GM21447 (cell line): Measurements from ENCODE around the gene TNRC6B.
"Not testable (repeated sequence)": the region's sequence is repeated elsewhere in the genome, so short reads cannot be mapped to it uniquely, and the experiment has no call there.

ENCODE experiments used
- ATAC-seq: cut with Tn5 transposase; IDR thresholded peaks from one replicate; pipeline ENCODE4 v1.9.1; 2021; ENCODE audit not compliant: unreplicated experiment

The TNRC6B gene

DNA sequence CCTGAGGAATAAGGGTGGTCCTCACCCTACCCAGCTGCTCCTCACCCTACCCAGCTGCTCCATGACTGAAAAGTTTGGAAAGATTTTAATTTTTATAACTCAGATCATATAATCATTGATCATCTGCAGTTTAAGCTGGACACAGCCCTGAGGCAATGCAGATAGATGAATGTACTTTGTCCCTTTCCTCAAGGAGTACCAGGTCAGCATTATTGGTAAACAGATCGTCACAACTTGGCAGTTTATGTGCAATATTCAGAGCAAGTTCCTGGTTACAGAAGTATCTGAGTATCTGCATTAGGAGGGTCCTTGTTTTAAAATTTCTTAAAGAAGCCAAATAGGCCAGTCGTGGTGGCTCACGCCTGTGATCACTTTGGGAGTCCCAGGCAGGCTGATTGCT lies 3.6 kb downstream of the TNRC6B start:
- no peak for ATAC-seq

DNA sequence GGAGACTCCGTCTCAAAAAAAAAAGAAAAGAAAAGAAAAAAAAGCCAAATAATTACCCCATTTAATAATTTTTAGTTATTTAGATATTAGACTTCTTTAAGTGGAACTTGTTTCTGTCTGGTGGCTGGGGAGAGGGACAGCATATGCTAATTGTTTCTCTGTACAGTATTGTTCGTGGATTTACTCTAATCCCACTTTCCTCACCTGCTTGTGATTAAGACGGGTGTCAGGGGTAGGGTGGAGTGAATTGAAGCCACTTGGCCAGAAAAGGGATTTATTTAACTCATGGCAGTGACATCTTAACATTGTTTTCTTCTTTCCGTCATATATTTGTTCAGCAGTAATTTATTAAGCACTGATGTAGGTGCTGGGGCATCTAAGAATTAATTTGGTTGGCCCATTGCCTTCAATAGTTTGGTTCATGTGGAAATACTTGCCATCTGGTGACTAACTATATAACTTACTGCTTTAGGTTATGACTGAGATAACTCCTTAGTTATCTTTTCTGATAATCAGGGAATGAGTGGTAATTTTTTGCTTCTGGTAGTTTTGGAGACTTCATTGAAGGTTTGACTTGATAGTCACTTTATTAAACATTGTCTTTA lies 4.6 kb downstream of the TNRC6B start:
- no peak for ATAC-seq

DNA sequence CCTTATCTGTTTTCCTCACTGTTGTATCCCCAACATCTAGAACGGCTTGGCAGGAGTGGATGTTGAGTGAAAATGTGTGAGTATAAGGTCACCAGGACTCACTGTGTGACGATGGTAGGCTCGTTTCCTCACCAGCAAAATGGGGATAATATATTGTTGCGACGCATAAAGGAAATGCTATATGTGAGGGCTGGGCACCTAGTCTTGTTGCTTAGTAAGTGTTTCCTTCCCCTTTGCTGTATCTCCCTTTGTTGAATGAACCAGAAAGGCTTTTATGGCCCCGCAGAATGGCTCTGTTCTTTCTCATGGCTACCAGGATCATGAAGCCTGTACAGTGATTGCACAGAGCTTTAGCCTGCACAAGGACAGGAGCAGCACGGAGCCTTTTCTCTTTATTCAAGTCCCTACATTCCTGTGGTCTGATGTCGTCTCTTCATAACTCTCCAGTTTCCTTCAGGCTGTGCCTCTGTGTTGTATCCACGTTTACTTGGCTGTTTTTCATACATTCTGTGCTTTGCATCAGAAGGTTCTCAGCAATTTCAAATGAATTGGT lies 5.4 kb downstream of the TNRC6B start:
- no peak for ATAC-seq

DNA sequence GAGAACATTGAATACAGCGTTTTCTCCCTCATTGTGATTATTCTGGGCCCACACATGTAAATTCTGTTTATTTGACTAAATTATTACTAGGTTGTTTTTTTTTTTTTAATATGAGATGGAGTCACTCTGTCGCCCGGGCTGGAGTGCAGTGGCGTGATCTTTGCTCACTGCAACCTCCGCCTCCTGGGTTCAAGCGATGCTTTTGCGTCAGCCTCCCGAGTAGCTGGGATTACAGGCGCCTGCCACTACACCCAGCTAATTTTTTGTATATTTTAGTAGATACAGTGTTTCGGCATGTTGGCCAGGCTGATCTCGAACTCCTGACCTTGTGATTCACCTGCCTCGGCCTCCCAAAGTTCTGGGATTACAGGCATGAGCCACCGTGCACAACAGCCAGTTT lies 5.9 kb downstream of the TNRC6B start:
- ATAC-seq, result not testable (repeated sequence)

DNA sequence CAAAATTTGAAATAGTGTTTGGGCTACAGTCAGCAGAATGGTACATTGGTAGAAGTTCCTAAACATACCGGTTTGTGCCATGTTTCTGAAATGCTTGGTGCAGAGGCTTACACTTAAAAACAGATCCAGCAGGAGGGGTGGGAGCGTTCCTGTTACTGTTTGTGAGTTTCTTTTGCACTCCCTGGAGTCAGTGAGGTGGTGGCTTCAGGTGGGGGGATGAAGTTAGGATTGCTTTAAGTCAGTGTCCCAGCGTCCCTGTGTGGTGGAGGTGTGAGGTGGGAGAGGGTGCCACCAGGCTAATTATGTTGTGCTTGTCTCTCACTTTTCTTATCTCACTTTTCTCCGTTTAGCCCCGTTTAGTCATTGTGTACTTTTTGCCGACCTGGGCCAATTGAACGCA lies 9.7 kb downstream of the TNRC6B start:
- no peak for ATAC-seq

DNA sequence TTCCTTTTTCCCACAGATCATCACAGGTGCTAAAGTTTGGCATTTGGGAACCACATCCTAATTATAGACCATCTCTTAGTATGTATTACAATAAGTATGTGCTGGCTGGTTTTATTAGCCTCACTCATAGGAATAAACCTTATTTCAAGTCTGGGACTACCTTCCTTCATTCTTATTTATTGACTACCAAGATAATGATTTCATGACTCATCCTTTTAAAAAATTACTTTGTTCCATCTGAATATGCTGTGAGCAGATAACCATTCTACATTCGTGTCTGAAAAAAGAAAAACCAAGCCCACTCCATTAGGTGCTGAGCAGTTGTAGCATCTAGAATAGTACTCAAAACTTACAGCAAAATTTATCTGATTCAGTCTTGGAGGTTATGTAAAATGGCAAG lies 12.3 kb downstream of the TNRC6B start:
- ATAC-seq, result no peak

DNA sequence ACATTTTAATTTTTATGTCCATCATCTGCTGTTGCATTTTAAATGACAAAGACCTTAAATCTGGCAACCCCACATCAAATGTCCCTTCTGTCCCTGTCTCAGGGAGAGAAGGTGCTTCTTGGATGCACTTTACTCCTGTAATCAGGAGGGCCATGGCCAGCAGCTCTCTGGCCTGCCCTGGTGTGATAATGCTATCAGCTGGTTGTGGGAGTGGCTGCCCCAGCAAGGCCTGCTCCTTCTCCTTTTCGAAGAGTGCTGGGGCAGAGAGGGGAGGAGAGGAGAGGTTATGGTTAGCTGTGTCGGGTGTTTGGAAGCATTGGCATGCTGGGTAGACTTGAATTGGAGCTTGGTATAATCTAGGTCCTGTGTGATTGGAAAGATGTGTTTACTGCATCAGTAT lies 12.8 kb downstream of the TNRC6B start:
- no peak for ATAC-seq

DNA sequence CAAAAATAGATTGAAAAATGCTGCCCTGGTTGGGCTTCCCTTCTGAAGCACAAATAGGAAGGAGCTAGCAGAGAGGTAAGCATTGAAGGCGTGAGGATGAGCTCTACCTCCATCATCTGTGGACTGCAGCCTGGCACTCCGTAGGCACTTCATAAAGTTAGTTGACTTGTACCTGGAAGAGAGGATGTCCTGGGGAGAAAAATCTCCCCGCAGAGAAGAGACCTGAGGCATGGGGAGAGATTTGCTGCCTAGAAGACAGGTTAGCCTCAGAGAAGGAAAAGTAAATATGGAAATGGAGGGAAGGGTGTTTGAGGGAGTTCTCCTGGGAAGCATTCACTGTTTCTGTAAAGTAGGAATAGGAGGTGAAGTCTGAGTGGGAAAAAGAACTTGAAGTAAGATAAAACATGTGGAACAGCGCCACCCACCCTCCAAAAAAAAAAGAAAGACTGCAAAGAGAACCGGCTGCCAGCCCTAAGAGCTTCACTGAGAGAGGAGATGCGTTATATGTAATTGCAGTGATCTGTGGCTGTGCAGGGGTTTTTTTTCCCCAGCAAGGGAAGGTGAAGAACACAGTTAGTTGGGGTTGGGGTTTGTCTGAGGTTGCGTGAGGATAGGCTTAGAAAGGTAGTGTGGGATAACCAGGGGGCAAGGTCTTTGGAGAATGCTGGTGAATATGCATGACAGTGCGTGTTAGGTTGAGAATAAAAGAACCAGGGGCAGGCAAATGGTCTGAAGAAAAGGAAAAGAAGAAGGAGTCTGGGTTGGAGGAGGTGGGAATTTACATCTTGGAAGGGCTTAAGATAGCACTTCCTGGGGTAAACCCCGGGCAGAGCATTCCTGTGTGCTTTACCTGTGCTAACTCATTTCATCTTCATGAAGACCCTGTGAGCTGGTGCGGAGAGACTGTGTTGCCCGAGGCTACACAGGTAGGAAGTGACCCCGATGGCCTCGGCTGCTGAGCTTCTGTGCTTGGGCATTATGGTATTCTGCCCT lies 16.0 kb downstream of the TNRC6B start:
- no peak for ATAC-seq

DNA sequence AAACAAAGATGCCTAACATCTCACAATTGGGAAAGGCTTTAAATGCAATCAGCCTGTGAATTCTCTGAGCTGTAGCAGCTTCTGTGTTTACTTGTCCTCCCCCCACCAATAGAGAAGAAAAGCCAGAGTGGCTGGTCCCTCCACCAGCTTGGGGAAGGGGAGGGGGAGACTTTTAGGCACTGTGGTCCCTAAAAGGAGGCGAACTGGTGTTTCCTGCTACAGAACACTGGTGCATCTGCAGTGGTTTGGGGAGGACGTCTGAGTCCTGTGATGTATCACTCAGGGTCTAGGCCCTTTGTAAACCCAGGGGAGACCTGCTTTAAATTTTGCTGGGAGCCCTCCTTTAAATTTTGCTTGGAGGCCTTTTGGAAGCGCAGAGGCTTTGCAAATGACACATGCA lies 16.9 kb downstream of the TNRC6B start:
- ATAC-seq, result no peak

DNA sequence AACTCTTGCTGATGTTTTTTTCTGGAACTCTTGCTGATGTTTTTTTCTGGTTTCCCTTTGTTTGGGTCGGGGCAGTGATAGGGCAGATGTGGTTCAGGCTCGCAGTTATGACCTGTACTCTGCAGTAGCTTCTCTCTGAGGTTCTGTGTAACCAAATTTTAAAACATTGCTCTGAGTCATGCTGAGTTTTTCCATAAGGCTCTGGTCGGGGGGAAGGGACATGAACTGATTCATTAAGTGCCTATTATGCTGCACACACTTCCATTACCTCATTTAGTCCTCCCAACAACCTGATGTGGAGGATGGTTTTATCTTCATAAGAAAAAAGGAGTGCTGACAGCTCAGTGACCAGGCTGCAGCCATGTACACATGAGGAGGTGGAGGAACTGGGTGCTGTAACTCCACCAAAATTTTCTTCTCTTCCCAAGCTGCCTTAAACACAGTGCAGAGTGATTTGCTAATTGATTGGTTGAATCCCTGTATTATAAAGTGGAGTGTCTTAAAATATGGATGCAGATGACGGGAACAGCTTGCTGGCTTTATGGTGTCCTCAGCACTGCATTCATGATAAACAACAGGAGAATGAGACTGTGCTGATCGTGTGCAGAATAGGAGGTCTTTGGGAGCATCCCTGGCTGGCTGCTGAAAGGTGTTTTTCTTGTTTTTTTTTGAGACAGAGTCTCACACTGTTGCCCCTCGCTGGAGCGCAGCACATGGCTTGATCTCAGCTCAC lies 19.1 kb downstream of the TNRC6B start:
- ATAC-seq, result no peak

DNA sequence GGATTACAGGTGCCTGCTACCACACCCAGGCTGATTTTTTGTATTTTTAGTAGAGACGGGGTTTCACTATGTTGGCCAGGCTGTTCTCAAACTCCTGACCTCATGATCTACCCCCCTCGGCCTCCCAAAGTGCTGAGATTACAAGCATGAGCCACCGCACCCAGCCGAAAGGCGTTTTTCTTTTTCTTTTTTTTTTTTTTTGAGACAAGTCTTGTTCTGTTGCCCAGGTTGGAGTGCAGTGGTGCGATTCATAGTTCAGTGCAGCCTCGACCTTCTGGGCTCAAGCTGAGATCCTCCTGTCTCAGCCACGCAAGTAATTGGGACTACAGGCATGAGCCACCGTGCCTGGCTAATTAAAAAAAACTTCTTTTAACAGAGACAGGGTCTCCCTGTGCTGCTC lies 19.7 kb downstream of the TNRC6B start:
- ATAC-seq, result not testable (repeated sequence)

DNA sequence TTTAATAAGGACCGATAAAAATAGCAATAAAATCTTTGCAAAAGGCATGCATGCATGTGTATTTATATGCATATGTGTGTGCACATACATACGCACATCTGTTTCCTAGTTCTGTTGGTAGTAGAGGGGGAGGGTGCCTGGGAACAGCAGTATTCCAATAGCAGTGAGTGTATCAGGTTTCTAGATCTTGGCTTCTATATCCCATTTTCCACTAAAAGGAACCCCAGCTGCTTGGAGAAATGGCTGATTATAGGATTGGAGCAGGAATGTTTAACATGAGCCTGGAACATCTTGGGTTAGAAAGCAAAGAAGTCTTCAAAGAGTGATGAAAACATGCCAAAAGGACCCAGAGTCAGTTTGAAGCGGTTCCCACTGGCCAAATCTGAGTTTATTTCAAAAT lies 21.0 kb downstream of the TNRC6B start:
- ATAC-seq, result no peak

DNA sequence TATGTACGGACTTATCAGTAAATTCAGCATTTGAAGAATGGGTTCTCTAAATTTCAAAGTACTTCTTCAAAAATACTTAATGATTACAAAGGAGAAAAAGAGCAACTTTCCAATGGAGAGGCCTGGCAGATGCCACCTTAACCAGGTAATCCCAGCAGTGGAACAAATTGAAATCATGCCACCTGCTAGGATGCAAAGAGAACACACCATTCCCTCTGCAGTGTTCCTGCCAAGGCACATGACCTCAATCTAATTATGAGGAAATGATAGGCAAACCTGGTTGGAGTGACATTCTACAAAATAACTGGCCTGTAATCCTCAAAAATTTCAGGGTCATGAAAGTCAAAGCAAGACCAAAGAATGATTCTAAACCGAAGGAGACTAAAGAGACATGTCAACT lies 21.5 kb downstream of the TNRC6B start:
- no peak for ATAC-seq

DNA sequence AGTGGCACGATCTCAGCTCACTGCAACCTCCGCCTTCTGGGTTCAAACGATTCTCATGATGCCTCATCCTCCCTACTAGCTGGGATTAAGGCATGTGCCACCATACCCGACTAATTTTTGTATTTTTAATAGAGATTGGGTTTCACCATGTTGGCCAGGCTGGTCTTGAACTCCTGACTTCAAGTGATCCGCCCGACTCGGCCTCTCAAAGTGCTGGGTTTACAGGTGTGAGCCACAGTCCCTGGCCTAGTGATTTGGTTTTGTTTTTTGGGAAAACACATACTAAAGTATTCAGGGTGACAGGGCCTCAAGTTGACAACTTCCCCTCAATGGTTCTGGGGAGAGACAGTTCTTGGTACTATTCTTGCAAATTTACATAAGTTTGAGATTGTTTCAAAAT lies 22.1 kb downstream of the TNRC6B start:
- no peak for ATAC-seq

DNA sequence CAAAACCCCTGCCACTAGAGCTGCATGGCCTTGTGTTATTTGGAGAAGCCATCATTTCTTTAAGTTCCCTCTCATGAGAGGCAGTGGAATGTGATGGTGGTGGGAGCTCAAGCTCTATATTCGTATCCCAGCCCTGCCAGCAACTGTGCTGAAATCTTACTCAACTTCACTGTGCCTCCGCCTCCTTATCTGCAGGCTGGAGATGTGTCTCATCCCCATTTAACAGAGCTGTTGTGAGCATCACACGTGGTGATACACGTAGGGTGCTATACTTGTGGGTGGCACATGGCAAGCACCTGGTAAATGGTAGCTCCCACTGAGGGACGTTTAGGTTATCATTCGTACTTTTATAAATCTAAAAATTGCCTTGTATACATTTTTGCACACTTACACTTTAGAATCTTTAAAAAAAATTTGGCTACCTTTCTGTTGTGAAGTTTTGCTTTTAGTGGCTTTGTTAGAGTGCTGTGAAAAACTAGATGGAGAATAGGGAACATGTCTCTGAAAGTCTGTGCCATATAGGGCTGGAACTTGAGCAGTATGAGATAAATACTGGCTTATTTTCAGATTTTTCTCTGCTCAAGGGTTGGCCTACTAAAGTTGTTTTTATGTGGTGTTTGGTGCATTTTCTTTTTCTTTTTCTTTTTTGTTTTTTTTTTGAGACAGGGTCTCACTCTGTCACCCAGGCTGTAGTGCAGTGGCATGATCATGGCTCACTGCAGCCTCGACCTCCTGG lies 23.2 kb downstream of the TNRC6B start:
- no peak for ATAC-seq

DNA sequence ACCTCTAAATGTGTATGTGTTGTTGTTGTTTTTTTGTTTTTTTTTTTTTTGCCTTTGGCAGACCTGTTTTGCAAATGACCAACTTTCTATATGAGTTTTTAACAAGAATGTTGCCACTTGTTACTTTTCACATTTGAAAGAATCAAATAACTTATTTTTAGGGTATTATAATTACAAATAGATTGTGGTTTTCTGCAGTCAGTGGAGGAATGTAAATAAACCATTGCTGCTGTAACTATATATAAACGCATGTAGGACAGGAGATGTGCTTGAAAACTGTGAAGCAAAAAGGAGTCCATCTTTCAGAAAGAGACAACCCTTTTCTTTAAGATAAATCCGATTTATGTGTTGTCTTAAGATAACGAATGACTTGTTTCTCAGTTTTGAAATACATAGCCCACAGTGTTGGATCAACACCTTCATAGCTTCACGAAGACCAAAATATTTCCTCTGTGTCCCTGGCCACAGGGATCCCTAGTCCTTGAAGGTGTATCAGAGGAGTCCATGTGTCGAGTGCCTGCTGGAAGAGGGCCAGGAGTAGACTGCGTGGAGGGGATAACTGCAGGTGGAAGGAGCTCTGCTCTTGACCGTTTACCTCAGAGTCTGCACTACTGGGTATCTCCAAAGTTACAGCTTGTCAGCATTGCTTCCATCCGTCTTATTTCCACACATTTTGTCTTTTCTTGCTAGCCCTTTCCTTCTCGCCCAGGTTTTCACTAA lies 24.7 kb downstream of the TNRC6B start:
- ATAC-seq, result no peak

DNA sequence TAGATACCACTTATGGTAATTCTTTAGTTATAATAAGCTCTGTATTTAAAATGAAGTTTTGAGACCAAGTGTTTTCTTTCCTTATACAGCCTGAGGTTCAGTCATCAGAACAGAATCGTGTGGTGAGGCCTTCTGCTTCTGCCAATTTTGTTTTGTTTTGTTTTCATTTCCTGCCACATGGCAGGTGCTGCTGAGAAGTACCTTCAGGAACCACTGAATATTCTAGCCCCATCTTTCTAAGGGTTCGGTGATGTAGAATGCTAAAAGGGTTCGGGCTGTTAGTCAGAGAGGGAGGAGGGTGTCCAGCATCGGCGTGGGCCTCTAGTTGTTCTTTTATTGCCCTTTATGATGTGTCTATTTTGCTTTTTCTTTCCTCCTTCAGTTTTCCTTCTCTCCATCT lies 25.8 kb downstream of the TNRC6B start:
- ATAC-seq, result peak; percentile 67

DNA sequence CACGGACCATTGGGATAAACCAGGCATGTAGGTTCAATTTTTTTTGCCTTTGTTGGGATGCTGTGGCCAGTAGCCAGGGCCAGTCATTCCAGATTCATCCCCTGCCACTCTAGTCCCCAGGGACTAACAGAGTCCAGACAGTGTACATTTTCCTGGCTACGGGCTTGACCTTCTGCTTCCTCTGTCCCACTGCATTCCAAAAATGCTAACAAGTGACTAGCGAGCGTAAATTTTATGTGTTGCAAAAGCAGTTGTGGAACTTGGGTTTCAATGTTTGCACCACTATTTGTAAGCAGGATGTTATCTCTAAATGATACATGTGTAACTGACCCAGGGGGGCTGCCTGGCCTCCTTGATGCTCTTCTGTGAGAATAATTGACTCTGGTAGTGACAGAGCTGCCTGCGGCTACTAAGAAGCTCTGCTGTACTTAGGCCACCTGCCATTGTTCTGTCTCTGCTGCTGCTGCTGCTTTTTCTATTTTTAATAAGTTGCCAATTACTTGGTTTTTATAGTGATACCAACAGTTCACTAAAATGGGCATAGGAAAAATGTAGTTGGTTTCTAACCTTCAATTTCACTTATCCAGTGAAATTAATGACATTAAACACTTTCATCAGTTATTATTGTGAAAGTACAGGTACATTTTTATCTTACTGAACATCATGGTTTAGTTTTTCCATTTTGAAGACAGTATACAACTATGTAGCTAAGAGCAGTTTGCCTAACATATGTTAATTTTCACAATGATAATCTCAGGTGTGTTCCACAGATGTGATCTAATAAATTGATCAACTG lies 26.8 kb downstream of the TNRC6B start:
- no peak for ATAC-seq

DNA sequence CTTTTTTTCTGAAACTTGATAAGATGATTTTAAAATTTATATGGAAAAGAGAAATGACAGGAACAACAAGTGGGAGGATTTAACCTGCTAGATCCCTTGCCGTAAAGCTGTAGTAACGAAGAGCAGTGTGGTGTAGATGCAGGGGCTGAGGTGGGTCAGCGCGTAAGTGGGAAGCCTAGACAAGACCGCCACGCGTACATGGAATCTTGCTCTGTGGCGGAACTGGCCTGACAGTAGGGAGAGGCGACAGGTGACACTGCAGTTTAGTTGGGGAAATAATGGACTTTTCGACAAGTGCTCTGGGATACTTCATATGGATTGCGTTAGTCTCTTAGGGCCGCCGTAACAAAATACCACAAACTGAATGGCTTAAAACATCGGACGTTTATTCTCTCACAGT lies 28.8 kb downstream of the TNRC6B start:
- no peak for ATAC-seq
